Measurements from ENCODE around the gene PPP2R5D.

The PPP2R5D gene

GRCh38 chr6:42984001-42984923 is at the start of gene PPP2R5D:
TSS of gene PPP2R5D (plus strand) at chr6:42984570. CDS start at chr6:42984678, 108 bp downstream.
- Histone ChIP-seq H3K27ac (peak within 1 kb of the TSS; percentile 72 to 91 (median 83)), H3K4me2 (peak within 1 kb of the TSS; percentile 90 to 98 (median 96)), H3K9ac (peak within 1 kb of the TSS; percentile 86 to 96 (median 94)), H3K27me3 (no peaks in the 10 kb centered on the region), H3K4me1 (peaks cover 56 to 80% (median 61%) of the 10 kb centered on the region in 10 experiments), H4K20me1 (peaks cover 9 to 42% (median 36%) of the 10 kb centered on the region in 11 experiments; a peak in 20 of 22 replicates), H3K36me3 (peaks cover 11 to 27% (median 23%) of the 10 kb centered on the region in 11 experiments), H3K4me3 (peak within 1 kb of the TSS; percentile 78 to 97 (median 94)), H3K9me3 (replicated peaks in 1 of 11) (no peaks in the 10 kb centered on the region)
- TF ChIP-seq Cebpa-rat (IDR thresholded peaks at IDR 0.05), result no peak

DNA sequence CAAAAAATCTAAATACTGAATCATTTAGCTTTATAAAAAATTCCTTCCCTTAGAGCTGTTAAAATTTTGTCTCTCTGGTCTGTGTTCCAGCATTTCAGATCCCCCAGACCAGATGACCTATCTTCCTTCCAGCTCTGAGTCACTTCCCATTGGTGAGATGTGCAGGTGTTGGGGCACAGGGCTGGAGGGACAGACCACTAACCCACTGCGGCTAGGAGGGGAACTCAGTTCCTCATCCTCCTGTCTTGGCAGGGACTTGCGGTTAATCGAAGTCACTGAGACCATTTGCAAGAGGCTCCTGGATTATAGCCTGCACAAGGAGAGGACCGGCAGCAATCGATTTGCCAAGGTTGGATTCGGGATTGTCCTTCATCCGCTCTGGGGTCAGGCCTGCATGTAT is 49.0 kb upstream of the PPP2R5D start:
- TF ChIP-seq Cebpa-rat (IDR thresholded peaks at IDR 0.05), result no peak
- peak overlapping the region in 10 of 11 experiments; percentile 10 to 98 (median 32); a peak in 17 of 22 replicates for H3K9ac ChIP-seq
- H3K4me1 ChIP-seq, result peaks cover 70 to 91% (median 88%) of the 10 kb centered on the region in 10 experiments
- peaks cover 66 to 100% (median 97%) of the 10 kb centered on the region in 11 experiments for H4K20me1 ChIP-seq
- peaks cover 76 to 99% (median 89%) of the 10 kb centered on the region in 11 experiments for H3K36me3 ChIP-seq
- peak overlapping the region in 4 of 10 experiments; percentile 30 to 91 (median 71); a peak in 5 of 20 replicates for H3K4me3 ChIP-seq
- no peaks in the 10 kb centered on the region for H3K27me3 ChIP-seq
- H3K4me2 ChIP-seq, result peak overlapping the region; percentile 61 to 99 (median 93)
- H3K9me3 ChIP-seq (replicated peaks in 1 of 11), result no peaks in the 10 kb centered on the region
- H3K27ac ChIP-seq, result peak overlapping the region in 9 of 11 experiments; percentile 5 to 99 (median 97); a peak in 14 of 22 replicates

- Histone ChIP-seq H3K9me3 (replicated peaks in 1 of 11) (no peaks in the 10 kb centered on the region), H3K27me3 (no peaks in the 10 kb centered on the region), H3K4me2 (peak overlapping the region in 10 of 11 experiments; percentile 67 to 99 (median 90); a peak in 18 of 22 replicates), H4K20me1 (peaks cover 74 to 100% (median 99%) of the 10 kb centered on the region in 11 experiments), H3K4me1 (peaks cover 60 to 86% (median 83%) of the 10 kb centered on the region in 10 experiments), H3K9ac (peak overlapping the region in 4 of 11 experiments; percentile 1 to 29 (median 23); a peak in 6 of 22 replicates), H3K27ac (peak overlapping the region in 4 of 11 experiments; percentile 97 to 99 (median 98); a peak in 5 of 22 replicates), H3K36me3 (peaks cover 87 to 100% (median 95%) of the 10 kb centered on the region in 11 experiments), H3K4me3 (no peak overlapping the region)
- no peak for TF ChIP-seq Cebpa-rat (IDR thresholded peaks at IDR 0.05)
These were observed 48.0 kb upstream of the PPP2R5D start for GRCh38 chr6:42936398-42936797.

DNA sequence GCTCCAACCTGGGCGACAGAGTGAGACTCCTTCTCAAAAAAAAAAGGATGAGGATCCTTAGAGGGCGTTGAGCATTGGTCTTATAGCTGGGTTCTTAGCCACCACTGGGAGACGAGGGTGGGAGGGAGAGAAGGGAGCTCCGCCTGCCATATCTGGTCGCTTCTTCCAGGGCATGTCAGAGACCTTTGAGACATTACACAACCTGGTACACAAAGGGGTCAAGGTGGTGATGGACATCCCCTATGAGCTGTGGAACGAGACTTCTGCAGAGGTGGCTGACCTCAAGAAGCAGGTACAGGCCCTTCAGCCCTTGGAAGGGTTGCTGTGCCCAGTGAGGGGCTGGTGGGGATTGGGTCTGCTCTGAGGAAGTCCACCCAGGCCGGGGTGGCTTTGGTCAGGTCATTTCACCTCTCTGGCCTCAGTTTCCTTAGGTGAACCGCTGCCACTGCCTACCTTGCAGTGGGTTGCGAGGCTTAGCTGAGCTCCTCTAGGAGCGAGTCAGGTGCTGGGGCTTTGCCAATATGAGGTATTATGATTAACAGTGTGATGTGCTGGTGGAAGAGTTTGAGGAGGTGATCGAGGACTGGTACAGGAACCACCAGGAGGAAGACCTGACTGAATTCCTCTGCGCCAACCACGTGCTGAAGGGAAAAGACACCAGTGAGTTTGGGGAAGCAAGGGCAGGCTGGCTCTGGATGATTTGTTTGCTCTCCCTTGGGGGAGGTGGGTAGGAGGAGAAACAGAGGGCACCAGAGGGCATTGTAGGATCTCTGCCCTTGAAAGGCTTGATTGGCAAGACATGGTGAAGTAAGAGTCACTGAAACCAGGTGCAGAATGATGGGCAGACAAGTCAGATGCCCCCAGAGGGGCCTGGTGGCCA is 46.6 kb upstream of the PPP2R5D start:
- no peak for TF ChIP-seq Cebpa-rat (IDR thresholded peaks at IDR 0.05)
- peak overlapping the region in 9 of 11 experiments; percentile 25 to 99 (median 51); a peak in 17 of 22 replicates for H3K27ac ChIP-seq
- H3K9ac ChIP-seq, result peak overlapping the region; percentile 9 to 69 (median 33); a peak in 15 of 22 replicates
- peaks cover 47 to 78% (median 69%) of the 10 kb centered on the region in 10 experiments for H3K4me1 ChIP-seq
- no peak overlapping the region for H3K4me3 ChIP-seq
- no peaks in the 10 kb centered on the region for H3K27me3 ChIP-seq
- no peaks in the 10 kb centered on the region for H3K9me3 ChIP-seq (replicated peaks in 1 of 11)
- H3K4me2 ChIP-seq, result peak overlapping the region in 9 of 11 experiments; percentile 37 to 99 (median 86); a peak in 17 of 22 replicates
- H3K36me3 ChIP-seq, result peaks cover 91 to 100% (median 95%) of the 10 kb centered on the region in 11 experiments
- H4K20me1 ChIP-seq, result peaks cover 72 to 100% (median 96%) of the 10 kb centered on the region in 11 experiments

- peaks cover 98 to 100% (median 99%) of the 10 kb centered on the region in 11 experiments for H3K36me3 ChIP-seq
- H3K27ac ChIP-seq, result peak overlapping the region in 9 of 11 experiments; percentile 25 to 99 (median 51); a peak in 17 of 22 replicates
These were observed 46.0 kb upstream of the PPP2R5D start for GRCh38 chr6:42938428-42938796.

GRCh38 chr6:42938987-42939809 is 45.2 kb upstream of the PPP2R5D start:
- Histone ChIP-seq H3K36me3 (peaks cover 99 to 100% (median 100%) of the 10 kb centered on the region in 11 experiments), H3K27ac (peak overlapping the region in 8 of 11 experiments; percentile 20 to 99 (median 62); a peak in 14 of 22 replicates), H3K27me3 (no peaks in the 10 kb centered on the region), H3K9ac (peak overlapping the region in 7 of 11 experiments; percentile 1 to 69 (median 62); a peak in 11 of 22 replicates), H3K4me1 (peaks cover 32 to 65% (median 55%) of the 10 kb centered on the region in 10 experiments), H4K20me1 (peaks cover 61 to 99% (median 85%) of the 10 kb centered on the region in 11 experiments), H3K9me3 (replicated peaks in 1 of 11) (no peaks in the 10 kb centered on the region), H3K4me3 (no peak overlapping the region), H3K4me2 (peak overlapping the region in 7 of 11 experiments; percentile 67 to 99 (median 86); a peak in 13 of 22 replicates)
- TF ChIP-seq Cebpa-rat (IDR thresholded peaks at IDR 0.05), result no peak

More at GRCh38 chr6:42938428-42938796, 46.0 kb upstream of the PPP2R5D start:
- no peak overlapping the region for H3K4me3 ChIP-seq
- peak overlapping the region in 7 of 11 experiments; percentile 67 to 99 (median 86); a peak in 14 of 22 replicates for H3K4me2 ChIP-seq
- H3K27me3 ChIP-seq, result no peaks in the 10 kb centered on the region
- no peak for TF ChIP-seq Cebpa-rat (IDR thresholded peaks at IDR 0.05)
- H3K4me1 ChIP-seq, result peaks cover 40 to 73% (median 63%) of the 10 kb centered on the region in 10 experiments
- H3K9ac ChIP-seq, result peak overlapping the region in 10 of 11 experiments; percentile 1 to 69 (median 24); a peak in 15 of 22 replicates
- no peaks in the 10 kb centered on the region for H3K9me3 ChIP-seq (replicated peaks in 1 of 11)
- peaks cover 68 to 99% (median 93%) of the 10 kb centered on the region in 11 experiments for H4K20me1 ChIP-seq

GRCh38 chr6:42939810-42940167 is 44.6 kb upstream of the PPP2R5D start:
- H3K4me2 ChIP-seq, result no peak overlapping the region
- H3K4me1 ChIP-seq, result peaks cover 27 to 59% (median 49%) of the 10 kb centered on the region in 10 experiments
- H3K4me3 ChIP-seq, result no peak overlapping the region
- H3K36me3 ChIP-seq, result peaks cover 99 to 100% (median 100%) of the 10 kb centered on the region in 11 experiments
- H3K27me3 ChIP-seq, result no peaks in the 10 kb centered on the region
- H3K9ac ChIP-seq, result peak overlapping the region in 1 of 11 experiments; percentile 69; a peak in 1 of 22 replicates
- no peaks in the 10 kb centered on the region for H3K9me3 ChIP-seq (replicated peaks in 1 of 11)
- no peak for TF ChIP-seq Cebpa-rat (IDR thresholded peaks at IDR 0.05)
- H4K20me1 ChIP-seq, result peaks cover 55 to 98% (median 79%) of the 10 kb centered on the region in 11 experiments; a peak in 21 of 22 replicates
- H3K27ac ChIP-seq, result peak overlapping the region in 3 of 11 experiments; percentile 77 to 99 (median 98); a peak in 5 of 22 replicates

Measured in BLaER1 treated with 17β-estradiol and CSF1 and Interleukin-3, amounts not matched to agents 10 nM and 100 nM (cell line).